ENCODE measurements around the gene MAGI2. TPM values are rescaled to one million over a fixed set of nuclear protein-coding genes. Genes with fewer than 3 reads are reported as not detected.
A peak's percentile ranks its signal among the peaks of the same experiment; 100 is the strongest.

The MAGI2 gene
- total RNA-seq, 6 experiments from 2014 or later: 1.2 to 4.0 (median 2.4) TPM

- no peaks in the 10 kb centered on the region for H3K27me3 ChIP-seq
- H3K9me3 ChIP-seq: no peaks in the 10 kb centered on the region
- ATAC-seq (no peak), DNase-seq (no peak)
- H3K27ac ChIP-seq: no peak overlapping the region
- no peak overlapping the region for H3K4me3 ChIP-seq
- H3K4me1 ChIP-seq: no peaks in the 10 kb centered on the region
- WGBS (ENCODE audit: insufficient coverage, low coverage, low lambda C conversion rate, missing lambda C conversion rate): 72% methylated on average over 2 of the region's 2 CpGs
- TF ChIP-seq POLR2A (IDR thresholded peaks at IDR 0.05): no peak
- TF ChIP-seq CTCF (IDR thresholded peaks at IDR 0.05): no peak
- intact Hi-C loops (cut with DNase I): no loop called here
- no peaks in the 10 kb centered on the region for H3K36me3 ChIP-seq
These were observed 1309.8 kb downstream of the MAGI2 start for GRCh38 chr7:78143661-78144060.

- H3K4me3 ChIP-seq: no peak overlapping the region
- H3K4me1 ChIP-seq: no peaks in the 10 kb centered on the region
- no peaks in the 10 kb centered on the region for H3K27me3 ChIP-seq
- WGBS (ENCODE audit: insufficient coverage, low coverage, low lambda C conversion rate, missing lambda C conversion rate): 73% methylated on average over 9 of the region's 9 CpGs
- H3K9me3 ChIP-seq: no peaks in the 10 kb centered on the region
- no peak for TF ChIP-seq POLR2A (IDR thresholded peaks at IDR 0.05)
- intact Hi-C loops (cut with DNase I): no loop called here
- H3K27ac ChIP-seq: no peak overlapping the region
- DNase-seq (no peak), ATAC-seq (no peak)
- H3K36me3 ChIP-seq: no peaks in the 10 kb centered on the region
These were observed 1311.8 kb downstream of the MAGI2 start for GRCh38 chr7:78141522-78142281.

GRCh38 chr7:78140109-78140508 is 1313.4 kb downstream of the MAGI2 start:
- H3K9me3 ChIP-seq: no peaks in the 10 kb centered on the region
- WGBS (ENCODE audit: insufficient coverage, low coverage, low lambda C conversion rate, missing lambda C conversion rate): 83% methylated on average over 1 of the region's 2 CpGs
- no peak for ATAC-seq
- no peak for TF ChIP-seq POLR2A (IDR thresholded peaks at IDR 0.05)
- TF ChIP-seq CTCF (IDR thresholded peaks at IDR 0.05): no peak
- no peaks in the 10 kb centered on the region for H3K36me3 ChIP-seq
- H3K27me3 ChIP-seq: no peaks in the 10 kb centered on the region
- no peak overlapping the region for H3K4me3 ChIP-seq
- H3K4me1 ChIP-seq: no peaks in the 10 kb centered on the region
- intact Hi-C loops (cut with DNase I): no loop called here
- no peak for DNase-seq
- H3K27ac ChIP-seq: peak overlapping the region in 1 of 3 donors; percentile 13

- Histone ChIP-seq H3K36me3 (no peaks in the 10 kb centered on the region), H3K9me3 (no peaks in the 10 kb centered on the region), H3K4me1 (no peaks in the 10 kb centered on the region), H3K27ac (no peak overlapping the region), H3K4me3 (no peak overlapping the region), H3K27me3 (no peaks in the 10 kb centered on the region)
- no peak for DNase-seq
- ATAC-seq: peak; percentile 31 to 81 (median 48)
- TF ChIP-seq POLR2A (IDR thresholded peaks at IDR 0.05) (no peak), CTCF (IDR thresholded peaks at IDR 0.05) (no peak)
- intact Hi-C loops (cut with DNase I): no loop called here
- WGBS (ENCODE audit: insufficient coverage, low coverage, low lambda C conversion rate, missing lambda C conversion rate): 29% methylated on average over 3 of the region's 3 CpGs
These were observed 1314.1 kb downstream of the MAGI2 start for GRCh38 chr7:78139335-78139734.

- no peak for DNase-seq
- H3K27me3 ChIP-seq: no peaks in the 10 kb centered on the region
- no peaks in the 10 kb centered on the region for H3K9me3 ChIP-seq
- no peaks in the 10 kb centered on the region for H3K36me3 ChIP-seq
- intact Hi-C loops (cut with DNase I): no loop called here
- 93% methylated on average over 6 of the region's 11 CpGs for WGBS (ENCODE audit: insufficient coverage, low coverage, low lambda C conversion rate, missing lambda C conversion rate)
- H3K4me3 ChIP-seq: no peak overlapping the region
- no peaks in the 10 kb centered on the region for H3K4me1 ChIP-seq
- TF ChIP-seq CTCF (IDR thresholded peaks at IDR 0.05): no peak
- TF ChIP-seq POLR2A (IDR thresholded peaks at IDR 0.05): no peak
- no peak for ATAC-seq
- H3K27ac ChIP-seq: no peak overlapping the region
These were observed 1318.7 kb downstream of the MAGI2 start for GRCh38 chr7:78134774-78135173.
